NCI-H1048 (cell line): ENCODE measurements around the gene OSBP2.

Experiments used
- DNase-seq: peaks from one replicate; lab custom pipeline; 2025; lab: John Stamatoyannopoulos, UW

The OSBP2 gene

DNA sequence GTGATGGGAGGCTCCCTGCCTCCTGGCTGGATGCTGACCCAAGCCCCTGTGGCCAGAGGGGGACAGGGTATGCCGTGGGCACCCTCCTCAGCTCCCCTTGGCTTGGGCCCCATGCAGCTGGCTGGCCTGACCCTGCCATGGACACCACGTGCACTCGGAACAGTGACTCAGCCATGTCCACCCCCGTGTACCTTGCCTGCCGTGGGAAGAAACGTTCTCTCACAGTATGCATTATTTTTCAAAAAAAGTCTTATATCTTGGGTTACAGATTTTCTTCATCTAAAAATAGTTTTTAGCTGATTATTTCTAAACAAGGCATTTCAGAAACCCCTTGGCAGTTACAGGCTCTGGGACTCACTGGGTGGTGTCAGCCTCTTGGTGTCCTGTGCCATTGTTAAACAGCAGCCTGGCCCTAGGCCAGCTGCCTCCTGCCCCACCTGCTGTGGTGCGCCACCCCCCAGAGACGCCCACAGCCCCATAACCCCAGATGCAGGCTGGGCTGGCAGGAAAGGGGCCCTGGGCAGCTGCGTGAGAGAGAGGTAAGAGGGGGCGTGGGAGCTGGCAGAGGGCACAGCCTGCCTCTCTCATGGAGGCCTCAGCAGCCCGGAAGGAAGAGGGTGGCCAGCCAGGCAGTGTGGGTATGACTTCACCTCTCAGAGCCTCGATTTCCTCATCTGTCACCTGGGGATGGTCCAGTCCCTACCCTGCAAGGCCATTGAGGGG, 174.2 kb downstream of the OSBP2 start:
- DNase-seq, result no peak

DNA sequence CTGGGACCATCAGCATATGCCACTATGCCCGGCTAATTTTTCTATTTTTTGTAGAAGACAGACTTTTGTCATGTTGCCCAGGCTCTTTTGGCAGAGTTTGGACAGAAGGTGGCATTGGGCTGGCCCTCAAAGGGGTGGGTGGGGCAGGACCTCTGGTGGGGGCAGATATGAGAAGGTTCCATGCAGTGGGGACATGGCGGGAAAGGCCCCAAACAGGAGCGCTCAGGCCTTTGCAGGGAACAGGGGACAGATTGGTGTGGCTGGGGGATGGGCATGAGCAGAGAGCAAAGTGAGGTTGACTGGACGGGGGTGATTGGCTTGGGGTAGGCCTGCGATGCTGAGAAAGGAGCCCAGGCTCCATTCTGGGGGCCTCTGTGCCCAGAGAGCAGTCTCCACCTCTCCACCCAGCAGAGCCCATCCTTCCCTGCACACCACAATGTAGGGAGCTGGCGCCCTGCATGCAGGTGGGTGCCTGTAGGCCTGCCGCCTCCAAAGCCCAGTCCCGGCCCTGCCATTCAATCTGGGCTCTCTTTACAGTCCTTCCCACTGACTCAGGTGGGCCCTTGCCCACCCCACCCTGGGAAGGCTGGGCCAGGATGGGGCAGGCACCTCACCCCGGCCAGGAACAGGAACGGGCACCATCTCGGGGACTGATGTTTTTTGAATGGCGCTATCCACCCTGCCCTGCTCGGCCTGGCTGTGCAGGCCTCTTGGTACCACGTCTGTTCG, 175.2 kb downstream of the OSBP2 start:
- no peak for DNase-seq

DNA sequence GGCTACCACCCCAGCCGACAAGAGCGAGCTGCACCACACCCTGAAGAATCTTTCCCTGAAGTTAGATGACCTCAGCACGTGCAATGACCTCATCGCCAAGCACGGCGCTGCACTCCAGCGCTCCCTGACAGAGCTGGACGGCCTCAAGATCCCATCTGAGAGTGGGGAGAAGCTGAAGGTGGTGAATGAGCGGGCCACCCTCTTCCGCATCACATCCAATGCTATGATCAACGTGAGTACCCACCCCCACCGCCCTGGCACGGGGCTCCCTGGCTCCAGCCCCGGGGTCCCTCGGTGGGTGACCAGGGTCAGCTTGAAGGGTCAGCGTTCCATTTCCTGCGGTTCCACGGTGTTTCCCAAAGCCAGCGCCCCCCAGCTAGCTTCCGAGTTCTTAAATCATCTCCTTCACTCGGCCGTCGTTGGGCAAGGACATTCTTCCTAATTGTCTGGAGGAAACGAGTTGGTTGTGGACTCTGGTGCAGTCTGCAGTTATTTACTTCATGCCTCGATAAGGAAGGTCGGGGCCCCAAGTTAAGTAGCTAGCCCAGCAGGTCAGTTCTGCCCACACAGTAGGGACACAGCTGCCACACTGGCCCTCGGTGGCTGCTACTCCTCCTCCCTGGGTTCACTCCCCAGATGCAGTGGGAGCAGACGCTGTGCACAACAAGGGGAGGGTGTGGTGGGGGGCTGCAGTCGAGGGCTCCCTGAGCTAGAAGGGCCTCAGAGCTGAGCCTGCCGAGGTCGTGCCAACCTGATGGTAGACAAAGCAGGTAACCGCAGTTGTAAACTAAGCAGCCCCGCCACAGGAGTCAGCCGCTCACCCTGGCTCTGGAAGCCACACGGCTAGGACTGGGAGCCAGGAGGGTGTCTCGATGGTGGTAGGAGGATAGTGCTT, 176.0 kb downstream of the OSBP2 start:
- no peak for DNase-seq

DNA sequence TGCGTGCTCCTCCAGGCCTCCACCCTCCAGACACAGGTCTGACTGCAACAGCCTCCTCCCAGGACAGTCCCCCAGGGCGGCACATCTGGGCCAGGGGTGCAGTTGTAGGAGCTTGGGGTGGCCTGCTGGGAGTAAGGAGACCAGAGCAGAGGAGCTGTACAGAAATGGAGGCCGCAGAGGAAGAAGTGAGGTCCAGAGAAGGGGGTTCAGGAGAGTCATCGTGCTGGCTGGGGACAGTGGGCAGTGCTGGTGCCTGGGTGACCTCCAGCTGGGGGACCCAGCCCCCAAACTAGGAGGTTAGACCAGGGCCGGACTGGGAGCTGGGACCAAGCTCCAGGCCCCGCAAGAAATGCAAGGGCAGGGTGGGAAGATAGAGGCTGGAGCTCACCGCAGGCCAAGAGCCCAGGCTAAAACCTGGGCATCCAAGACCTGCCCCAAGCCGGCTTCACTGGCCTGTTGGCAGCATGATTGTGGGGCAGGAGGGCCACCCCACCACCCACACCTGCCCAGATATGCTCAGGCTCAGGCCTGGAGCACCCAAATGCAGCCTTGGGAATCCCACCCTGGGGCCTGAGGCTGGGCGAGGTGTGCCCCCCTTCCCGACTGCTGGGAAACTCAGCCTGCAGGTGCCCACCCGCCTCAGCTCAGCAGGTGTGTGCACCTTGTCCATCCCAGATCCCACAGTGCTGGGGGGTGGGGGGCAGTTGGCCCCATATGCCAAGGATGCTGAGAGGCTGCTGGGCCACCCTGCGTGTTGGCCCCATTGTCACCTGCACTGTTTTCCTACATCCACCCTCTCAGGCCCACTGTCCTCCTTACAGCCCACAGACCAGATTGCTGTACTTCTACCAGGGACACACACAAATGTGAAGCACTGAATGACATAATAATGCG, 177.0 kb downstream of the OSBP2 start:
- DNase-seq, result no peak

DNA sequence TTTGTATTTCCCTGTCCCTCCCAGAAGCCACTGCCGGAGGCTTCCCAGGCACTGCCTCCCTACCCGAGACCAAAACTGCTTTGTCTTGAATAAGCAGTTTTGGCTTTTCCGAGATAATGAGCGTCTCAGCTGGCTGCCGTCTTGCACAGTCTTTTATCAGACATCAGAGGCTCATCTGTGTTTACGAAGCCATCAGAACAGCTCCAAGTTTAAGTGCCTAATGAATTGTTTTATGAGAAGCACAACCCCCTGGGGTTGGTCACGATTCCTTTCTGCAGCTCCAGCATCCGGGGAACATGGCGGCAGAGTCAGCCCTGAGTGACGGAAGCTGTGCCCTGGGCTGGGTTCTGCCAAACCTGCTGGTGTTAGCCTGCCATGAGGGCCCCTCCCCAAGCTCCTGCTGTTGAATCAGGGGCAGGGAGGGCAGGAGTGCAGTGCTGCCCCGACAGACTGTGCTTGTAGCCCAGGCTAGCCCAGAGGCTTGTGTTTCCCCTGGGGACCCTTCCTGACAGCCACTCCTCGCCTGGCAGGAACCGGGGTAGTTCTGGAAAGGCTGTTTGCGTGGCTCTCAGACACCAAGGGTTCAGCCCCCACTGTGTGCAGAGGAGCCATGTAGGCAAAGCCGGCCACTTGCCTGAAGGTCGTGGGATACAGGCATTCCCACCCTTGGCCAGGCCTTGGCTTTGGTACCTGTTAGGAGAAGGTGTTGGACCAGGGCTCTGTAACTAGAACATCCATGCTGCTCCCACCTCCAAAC, 177.8 kb downstream of the OSBP2 start:
- DNase-seq, result no peak

DNA sequence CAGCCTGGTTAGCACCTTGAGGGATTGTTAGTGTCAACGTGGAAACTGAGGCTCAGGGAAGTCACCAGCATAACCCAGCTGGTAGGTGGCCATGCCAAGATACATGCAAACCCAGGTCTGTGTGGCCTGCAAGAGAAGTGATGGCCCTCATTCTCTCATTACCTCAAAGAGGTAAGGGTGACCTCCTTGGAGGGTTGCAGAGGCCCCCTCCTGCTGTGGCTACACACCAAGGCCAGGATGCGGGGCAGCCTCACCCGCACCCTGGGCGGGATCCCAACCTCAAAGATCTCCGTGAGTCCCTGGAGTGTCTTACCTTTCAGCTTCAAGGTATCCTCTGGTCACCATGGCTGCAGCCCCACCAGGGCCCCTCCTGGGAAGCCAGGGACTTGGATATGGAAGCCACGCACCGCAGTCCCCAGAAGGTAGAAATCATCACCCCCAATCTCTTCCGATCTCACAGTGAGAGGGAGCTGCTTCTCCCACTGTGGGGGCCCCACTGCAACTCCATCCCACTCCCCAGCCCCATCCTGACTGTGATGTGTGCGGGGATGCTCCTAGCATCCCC, 178.5 kb downstream of the OSBP2 start:
- no peak for DNase-seq

DNA sequence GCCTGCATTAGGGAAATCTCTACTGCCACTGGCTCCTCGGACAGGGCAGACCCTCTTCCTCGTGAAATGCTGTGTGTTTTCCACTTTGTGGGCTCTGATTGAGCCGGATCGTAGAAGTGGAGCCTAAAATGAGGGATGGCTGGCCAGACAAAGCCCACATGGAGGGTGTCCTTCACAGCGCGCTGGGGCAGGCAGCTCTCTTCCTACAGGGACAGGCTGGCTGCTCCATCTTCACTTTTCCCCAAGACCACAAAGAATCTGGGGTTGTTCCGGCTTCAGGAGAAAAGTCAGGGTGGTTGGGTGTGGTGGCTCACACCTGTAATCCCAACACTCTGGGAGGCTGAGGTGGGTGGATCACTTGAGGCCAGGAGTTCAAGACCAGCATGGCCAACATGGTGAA, 179.0 kb downstream of the OSBP2 start:
- no peak for DNase-seq

DNA sequence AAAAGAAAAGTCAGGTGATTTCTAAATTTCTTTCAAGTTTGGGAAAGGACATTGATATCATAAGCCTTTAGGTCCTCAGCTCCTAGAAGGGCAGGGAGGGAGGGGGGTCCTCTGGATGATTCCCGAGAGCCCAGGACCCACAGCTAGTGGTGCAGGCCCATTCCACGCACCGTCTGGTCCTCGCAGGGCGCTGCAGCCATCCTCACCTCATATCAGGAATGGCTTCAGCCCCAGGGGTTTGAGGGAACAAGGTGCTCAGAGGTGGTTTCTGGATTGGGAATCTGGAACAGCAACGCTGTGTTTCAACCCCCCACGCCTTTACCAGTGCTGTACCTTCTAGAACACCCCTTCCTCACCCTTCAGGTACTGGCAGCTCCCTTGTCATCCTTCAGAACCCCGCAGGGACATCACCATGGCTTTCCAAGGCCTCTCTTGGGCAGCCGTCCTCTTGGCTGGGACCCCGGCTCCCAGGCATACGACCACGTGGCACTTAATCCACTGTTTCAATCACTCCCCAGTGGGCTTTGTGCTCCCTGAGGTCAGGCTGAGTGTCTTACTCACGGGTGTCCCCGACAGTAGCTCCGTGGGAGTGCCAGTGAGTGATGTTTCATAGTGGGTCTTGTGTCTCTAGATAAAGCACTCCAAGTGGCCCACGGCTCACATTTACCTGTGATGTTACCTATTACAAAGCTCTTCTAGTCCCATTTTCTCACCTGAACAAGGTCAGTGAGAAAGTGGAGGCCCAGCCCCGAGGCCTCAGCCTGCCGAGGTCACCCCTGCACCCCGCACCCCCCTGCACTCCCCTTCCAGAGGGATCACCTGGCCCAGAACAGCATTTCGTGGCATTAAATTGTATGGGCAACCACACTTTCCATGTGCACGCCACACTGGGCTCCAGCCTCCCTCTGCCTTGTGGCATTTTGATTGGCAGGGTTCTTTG, 180.0 kb downstream of the OSBP2 start:
- DNase-seq, result no peak

DNA sequence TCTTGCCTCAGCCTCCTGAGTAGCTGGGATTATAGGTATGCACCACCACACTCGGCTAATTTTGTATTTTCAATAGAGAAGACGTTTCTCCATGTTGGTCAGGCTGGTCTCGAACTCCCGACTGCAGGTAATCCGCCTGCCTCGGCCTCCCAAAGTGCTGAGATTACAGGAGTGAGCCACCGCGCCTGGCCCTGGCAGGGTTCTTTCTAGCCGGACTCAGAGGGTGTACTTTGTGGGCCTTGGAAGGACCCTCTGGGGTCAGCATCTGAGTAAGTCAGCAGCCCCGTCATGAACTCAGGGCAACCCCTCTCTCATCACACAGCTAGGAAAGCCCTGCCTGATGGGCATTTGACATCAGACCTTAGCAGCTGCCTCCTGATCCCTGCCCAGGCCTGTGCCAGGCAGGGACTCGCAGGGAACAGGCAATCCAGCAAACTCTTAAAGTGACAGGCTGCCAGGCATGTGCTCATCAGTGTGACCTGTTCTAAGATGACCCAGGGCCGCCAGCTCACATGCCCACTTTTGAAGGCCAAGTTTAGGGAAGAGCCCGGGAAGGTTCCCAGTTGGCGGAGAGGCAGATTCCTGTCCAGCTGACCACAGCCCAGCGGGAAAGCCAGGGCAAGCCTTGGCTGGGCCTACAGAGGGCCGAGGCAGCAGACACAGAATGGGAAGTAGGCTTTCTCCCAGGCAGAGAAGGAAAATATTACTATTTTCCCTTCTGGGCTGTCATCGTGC, 181.0 kb downstream of the OSBP2 start:
- no peak for DNase-seq

DNA sequence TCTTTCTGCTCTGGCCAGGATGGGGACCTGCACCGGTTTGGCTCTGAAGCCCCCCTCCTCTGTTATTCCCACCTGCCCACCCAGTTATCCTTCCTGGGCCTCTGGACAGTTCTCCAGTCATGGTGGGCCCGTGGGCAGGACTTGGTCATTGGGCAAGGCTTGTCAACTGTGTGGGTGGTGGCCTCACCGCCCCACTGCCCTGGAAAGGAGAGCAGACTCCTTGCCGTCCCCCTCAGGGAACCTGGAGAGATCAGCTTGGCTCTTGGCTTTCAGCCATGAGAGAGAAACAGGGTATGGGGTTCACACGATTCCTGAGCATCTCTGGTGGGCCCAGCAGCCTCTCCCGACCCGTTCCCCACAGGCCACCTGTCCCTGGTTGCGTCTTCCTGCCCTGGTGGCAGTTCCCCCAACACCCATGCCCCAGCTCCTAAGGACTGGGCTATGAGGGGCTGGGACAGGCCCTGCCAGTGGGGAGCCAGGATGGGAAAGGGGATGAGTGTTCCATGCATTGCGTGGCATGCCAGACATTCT, 181.6 kb downstream of the OSBP2 start:
- no peak for DNase-seq

DNA sequence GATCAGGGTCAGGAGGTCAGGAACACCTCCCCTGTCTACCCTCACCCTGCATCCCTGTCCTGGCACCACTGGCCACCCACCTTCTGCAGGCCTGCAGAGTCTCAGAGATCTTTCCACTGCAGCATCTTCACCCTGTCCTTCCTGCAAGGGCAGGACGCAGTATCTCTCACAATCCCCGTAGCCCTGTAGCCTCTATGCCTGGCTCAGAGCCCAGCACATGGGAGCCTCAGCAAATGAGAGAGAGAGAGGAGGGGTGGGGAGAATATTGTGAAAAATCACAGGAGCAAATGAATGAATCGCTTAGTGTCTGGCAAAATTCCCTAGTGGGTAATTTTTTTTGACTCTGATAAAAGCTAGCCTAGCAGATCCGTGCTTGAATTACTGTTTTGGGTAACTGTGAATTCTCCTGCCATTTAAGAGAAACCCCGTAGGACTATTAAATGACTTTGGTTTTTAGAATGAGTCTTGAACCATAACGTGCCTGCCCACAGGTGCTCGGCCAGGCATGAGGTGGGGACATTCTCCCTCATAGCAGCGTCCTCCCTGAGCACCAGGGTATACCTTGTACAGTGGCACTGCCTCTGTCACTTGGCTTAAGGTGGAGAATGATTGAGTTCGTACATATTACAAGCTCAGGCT, 182.4 kb downstream of the OSBP2 start:
- DNase-seq, result no peak

DNA sequence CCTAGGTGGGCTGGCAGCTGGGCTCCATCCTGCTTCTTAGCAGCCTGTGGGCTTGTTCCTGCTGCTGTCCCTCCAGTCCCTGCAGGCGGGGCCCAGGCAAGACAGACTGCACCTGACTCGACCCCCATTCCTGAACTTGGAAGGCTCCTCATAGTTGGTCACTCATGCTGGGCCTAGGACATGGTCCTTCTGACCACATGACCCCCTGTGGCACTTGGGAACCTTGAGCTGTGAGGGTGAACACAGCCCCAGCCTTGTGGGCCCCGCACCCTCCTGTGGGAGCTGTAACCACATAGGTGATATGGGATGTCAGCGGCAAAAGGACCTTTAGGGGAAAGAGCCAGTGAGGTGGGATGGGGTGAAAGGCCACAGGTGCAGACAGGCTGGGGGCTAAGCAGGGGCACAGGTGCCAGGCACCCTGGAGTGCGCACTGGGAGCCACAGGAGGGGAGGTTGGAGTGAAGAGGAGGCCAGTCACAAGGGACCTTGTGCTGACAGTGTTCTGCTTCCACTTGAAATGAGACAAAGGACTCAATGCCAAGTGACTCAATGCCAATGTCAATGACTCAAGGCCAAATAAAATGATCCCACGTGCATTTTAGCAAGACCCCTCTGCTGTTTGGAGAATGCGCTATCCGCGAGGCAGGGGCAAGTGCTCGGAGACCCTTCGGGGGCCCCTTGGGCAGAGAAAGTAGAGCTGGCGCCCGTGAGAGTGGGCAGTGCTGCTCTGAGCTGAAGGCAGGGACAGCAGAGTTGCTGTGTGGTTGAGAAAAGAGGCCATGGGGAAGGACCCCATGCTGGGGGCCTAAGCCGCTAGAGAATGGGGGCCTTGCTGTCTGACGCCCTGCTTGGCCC, 183.2 kb downstream of the OSBP2 start:
- no peak for DNase-seq

DNA sequence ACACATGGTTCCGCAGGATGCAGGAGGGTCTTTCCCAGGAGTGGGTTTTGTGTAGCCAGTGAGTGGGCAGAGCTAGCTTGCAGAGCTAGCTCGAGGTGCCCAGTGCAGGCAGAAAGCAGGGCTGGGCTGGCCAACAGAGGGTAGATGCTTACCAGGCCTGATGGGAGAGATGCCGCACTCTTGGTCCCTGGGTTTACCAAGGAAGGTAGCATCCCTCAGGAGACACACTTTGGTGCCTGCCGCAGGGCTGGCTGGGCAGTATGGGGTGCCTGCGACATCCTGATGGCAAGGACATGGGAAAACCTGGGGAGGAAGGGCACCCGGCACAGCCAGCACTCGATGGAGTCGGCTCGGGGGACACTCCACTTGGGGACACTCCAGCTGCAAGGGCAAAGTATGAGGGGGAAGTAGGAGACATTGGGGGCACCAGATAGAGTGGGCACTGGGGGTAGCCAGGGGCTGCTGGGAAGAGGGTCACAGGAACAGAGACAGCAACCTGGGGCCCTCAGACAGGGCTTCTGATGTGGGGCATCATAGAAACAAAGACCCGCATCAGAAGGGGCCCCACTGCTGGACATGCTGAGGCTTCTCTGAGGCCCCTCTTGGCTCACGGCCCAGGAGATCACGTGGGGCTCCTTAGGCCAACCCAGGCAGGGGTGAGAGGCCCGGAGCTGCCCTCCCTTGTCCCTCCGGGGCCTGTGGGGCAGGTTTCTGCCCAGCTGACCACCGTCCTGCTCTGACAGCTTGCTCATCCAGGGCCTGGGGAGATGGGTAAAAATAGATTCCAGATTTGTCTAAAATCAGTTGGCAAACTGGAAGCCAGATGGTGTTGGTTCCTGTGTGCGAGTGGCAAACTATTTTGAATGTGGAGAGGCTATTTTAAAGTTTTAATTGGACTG, 184.1 kb downstream of the OSBP2 start:
- no peak for DNase-seq

DNA sequence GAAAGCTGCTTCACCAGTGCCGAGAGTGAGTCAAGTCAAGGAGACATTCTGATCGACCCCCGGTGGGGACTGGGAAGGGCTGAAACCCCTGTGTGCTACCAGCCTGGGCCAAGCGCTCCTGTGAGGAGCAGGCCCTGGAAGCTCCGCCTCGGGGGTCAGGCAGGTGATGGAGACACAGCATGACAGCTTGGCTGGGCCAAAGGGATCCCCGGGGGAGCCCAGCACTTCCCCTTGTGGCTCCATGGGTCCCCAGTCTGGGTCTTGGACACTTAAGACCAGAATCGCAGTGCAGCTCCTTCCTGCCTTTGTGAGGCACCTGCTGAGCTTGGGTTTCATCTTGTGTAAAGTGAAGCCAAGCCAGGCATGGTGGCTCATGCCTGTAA, 184.7 kb downstream of the OSBP2 start:
- DNase-seq, result no peak

DNA sequence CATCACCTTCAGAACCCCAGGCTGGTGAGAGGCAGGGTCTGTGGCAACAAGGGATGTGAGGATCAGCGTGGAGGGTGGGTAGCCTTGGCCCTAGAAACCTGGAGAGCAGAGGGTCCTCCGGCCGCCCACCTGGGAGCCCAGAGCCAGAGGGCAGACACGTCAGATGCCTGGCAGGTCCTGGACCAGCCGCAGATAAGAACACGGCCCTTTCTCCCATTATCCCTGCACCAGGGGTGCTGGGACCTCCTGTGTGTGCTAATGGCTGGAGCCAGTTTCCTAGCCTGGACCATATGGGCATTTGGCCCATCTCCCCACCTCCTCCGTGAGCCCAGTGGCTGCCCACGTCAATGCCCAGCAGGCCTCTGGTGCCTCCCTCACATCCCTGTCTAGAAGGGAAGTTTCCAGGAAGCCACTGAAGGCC, 185.5 kb downstream of the OSBP2 start:
- DNase-seq, result no peak

DNA sequence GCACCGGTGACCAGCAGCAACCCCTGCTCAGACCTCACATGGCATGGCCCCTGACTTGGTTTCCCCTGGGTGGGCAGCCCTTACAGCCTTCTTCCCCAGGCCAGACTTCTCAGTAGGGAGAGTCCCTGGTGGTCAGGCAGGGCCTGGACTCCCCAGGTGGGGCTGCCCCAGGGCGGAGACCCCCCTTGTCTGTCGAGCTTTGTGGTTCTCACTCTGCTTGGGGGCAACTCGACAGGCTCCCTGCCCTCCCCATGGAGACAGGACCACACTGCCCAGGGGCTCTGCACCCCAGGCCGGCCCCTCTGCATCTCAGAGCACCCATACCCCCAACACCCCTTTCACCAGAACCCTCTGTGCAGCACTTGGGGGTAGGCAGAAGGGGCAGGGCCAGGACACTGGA, 186.2 kb downstream of the OSBP2 start:
- DNase-seq, result no peak
